Right lobe of liver (tissue), 6 donors: ENCODE measurements around the gene MOB3A. TPM values are rescaled to one million over a fixed set of nuclear protein-coding genes. Genes with fewer than 3 reads are reported as not detected.

ENCODE experiments used
- ATAC-seq, 4 donors: fragments of 200-7000 bp; cut with Tn5 transposase; one replicate each; pipeline ENCODE4 v1.9.1; 2020; ENCODE audit warnings: mild to moderate bottlenecking in 4 of 4, moderate library complexity in 4 of 4
- DNase-seq, 3 donors: peaks; one replicate each; pipeline ENCODE4 v3.0.0-alpha.2; 2020
- H3K27ac ChIP-seq, 3 donors: fragments of 200-600 bp; one replicate each; pipeline ENCODE4 v1.8.0; 2022
- H3K27me3 ChIP-seq, 2 donors: fragments of 200-600 bp; one replicate each; pipeline ENCODE4 v1.8.0; 2022
- H3K36me3 ChIP-seq, 4 donors: fragments of 200-600 bp; sonication (generic) in 1 of 4; one replicate each; pipeline versions ENCODE4 v1.5.1 to v1.8.0; 2017 to 2022; ENCODE audit warnings: control low read depth in 1 of 4
- H3K4me1 ChIP-seq, 4 donors: fragments of 200-600 bp; sonication (generic) in 1 of 4; one replicate each; pipeline versions ENCODE4 v1.5.1 to v1.8.0; 2017 to 2022; ENCODE audit warnings: control low read depth in 1 of 4
- H3K4me3 ChIP-seq, 3 donors: fragments of 200-600 bp; one replicate each; pipeline ENCODE4 v1.8.0; 2022
- H3K9me3 ChIP-seq, 4 donors: fragments of 200-600 bp; sonication (generic) in 1 of 4; one replicate each; pipeline versions ENCODE4 v1.5.1 to v1.8.0; 2017 to 2022; ENCODE audit warnings: control low read depth in 1 of 4
- POLR2A ChIP-seq: fragments of 450-650 bp; IDR thresholded peaks from one replicate; pipeline ENCODE4 v1.6.1; 2017; ENCODE audit warnings: antibody characterized with exemption, mild to moderate bottlenecking
- WGBS: methylation state at CpG from one replicate; pipeline ENCODE4 v1.1.6; 2018; ENCODE audit warnings: low coverage, low lambda C conversion rate; ENCODE audit not compliant: insufficient coverage; ENCODE audit errors: missing lambda C conversion rate; 5-methylcytosine and 5-hydroxymethylcytosine counted together
- intact Hi-C, 2 donors: fragments of 100-400 bp; cut with DNase I; formaldehyde crosslinking; loops; one replicate each; pipeline versions ENCODE4 v1.11.2 to v1.14.1; 2022
- total RNA-seq, 6 experiments: library from RNA; depleted of rRNA in 2 of 6; stranded (reverse); fragments of >200 nt in 2 of 6; fragmentation: NEBNext Ultra II Directional in 3 of 6; extraction: Animal tissue kit (Norgen Biotek cat#: 25700) in 3 of 6; gene quantifications; one replicate each; pipeline versions ENCODE4 v1.1.0 to v1.2.4, GENCODE V29; 2016 to 2023
- TF ChIP-seq, protein P1 (sequence below), 4 donors: fragments of 200-600 bp in 3 of 4; fragments of 450-650 bp in 1 of 4; IDR thresholded peaks; one replicate each; pipeline versions ENCODE4 v1.5.1 to v1.8.0; 2016 to 2022; ENCODE audit warnings: antibody characterized with exemption in 4 of 4, mild to moderate bottlenecking in 2 of 4
- donor health status: DM: no; HTN: yes; CAD: no.
- donor health status: DM: no; HTN: no; CAD: no.
- donor health status: DM: no; HTN: no; CAD: no.
- donor health status: DM: no; HTN: yes; CAD: no.
- donor health status: DM: no; HTN: yes; CAD: no.

MOB3A gene
- total RNA-seq, 6 experiments from 2014 or later: 8.3 to 13.8 (median 10.8) TPM

DNA sequence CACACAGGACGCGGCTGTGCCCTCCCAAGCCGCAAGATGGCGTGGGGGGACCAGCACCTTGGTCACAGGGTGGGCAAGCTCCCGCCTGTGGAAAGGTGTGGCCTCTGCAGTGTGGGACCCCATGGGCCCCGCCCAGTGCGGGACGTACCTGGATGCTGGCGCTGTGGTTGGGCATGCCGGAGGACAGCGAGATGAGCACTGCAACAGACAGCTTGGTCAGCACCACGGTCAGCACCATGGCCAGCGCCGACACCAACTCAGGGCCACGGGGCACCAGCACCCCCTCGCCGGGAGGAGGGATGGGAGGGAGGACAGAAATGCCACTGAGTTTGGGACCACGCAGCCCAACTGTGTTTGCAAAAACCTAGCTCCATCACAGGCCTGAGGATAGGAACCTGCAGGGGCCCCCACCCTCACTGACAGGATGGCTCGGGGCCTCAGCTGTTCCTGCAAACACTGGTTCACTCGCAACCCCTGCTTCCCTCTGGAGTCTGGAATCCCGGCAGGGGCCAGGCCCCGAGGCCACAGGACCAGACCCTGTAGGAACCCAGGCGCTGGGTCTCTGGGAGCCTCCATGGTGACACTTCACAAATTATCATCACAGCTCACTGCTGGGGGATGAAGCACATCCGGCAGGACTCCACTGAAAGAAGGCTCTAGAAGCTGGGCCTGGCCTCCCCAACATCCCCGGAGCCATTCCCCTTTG, 27.7 kb upstream of the MOB3A start:
- Histone ChIP-seq H3K36me3 (peaks cover 0 to 67% (median 38%) of the 10 kb centered on the region in 4 donors), H3K4me1 (no peaks in the 10 kb centered on the region), H3K27ac (no peak overlapping the region), H3K27me3 (no peaks in the 10 kb centered on the region), H3K4me3 (no peak overlapping the region), H3K9me3 (no peaks in the 10 kb centered on the region)
- WGBS: 64% methylated on average over 2 of the region's 25 CpGs
- ATAC-seq (peak in 3 of 4 donors; percentile 12 to 27 (median 14)), DNase-seq (peak in 1 of 3 donors; percentile 23)
- TF ChIP-seq POLR2A: no peak
- TF ChIP-seq, protein P1, sequence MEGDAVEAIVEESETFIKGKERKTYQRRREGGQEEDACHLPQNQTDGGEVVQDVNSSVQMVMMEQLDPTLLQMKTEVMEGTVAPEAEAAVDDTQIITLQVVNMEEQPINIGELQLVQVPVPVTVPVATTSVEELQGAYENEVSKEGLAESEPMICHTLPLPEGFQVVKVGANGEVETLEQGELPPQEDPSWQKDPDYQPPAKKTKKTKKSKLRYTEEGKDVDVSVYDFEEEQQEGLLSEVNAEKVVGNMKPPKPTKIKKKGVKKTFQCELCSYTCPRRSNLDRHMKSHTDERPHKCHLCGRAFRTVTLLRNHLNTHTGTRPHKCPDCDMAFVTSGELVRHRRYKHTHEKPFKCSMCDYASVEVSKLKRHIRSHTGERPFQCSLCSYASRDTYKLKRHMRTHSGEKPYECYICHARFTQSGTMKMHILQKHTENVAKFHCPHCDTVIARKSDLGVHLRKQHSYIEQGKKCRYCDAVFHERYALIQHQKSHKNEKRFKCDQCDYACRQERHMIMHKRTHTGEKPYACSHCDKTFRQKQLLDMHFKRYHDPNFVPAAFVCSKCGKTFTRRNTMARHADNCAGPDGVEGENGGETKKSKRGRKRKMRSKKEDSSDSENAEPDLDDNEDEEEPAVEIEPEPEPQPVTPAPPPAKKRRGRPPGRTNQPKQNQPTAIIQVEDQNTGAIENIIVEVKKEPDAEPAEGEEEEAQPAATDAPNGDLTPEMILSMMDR (IDR thresholded peaks at IDR 0.05): no peak
- intact Hi-C loops: no loop called here

DNA sequence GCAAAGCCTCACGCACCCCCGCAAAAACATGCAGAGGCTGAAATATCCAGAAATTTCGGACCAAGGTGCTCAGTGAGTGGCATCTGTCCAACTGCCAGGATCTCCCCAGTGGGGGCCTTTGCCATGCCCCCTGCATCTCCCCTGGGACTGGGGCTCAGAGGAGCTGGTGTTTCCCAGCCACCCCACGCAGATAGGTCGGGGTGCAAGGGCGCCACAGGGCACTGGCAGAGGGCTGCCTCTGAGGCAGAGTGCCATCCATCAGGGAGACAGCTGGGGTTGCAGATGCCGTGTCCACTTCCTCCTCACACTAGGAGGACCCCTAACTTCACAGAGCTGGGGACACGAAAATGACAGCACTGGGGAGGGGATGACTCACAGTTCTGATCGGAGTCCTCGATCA, 26.9 kb upstream of the MOB3A start:
- TF ChIP-seq, protein P1 (IDR thresholded peaks at IDR 0.05): no peak
- TF ChIP-seq POLR2A: no peak

DNA sequence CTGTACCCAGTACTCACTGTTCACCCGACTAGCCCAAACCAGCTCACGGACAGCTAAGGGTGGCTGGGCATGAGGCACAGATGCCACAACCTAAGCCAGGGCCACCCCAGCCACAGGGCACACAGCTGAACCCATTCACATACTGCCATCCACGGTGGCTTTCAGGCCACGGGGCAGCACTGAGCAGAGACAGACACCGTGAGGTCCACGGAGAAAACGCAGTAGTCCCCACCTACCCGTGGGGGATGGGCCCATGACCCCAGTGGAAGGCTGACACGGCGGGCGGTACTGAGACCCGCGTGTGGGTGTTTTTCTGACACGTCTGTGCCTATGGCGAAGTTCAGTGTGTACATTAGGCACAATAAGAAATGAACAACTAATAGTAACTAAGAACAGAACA, 26.1 kb upstream of the MOB3A start:
- 80% methylated on average over 2 of the region's 15 CpGs for WGBS
- ATAC-seq (no peak), DNase-seq (no peak)
- Histone ChIP-seq H3K27ac (no peak overlapping the region), H3K9me3 (no peaks in the 10 kb centered on the region), H3K4me3 (no peak overlapping the region), H3K27me3 (no peaks in the 10 kb centered on the region), H3K36me3 (peaks cover 0 to 75% (median 45%) of the 10 kb centered on the region in 4 donors), H3K4me1 (no peaks in the 10 kb centered on the region)
- intact Hi-C loops: no loop called here
- TF ChIP-seq, protein P1 (IDR thresholded peaks at IDR 0.05): no peak
- no peak for TF ChIP-seq POLR2A

More for the DNA sequence above, 26.9 kb upstream of the MOB3A start:
- H3K4me1 ChIP-seq: no peaks in the 10 kb centered on the region
- H3K4me3 ChIP-seq: no peak overlapping the region
- intact Hi-C loops: no loop called here
- DNase-seq: no peak
- H3K27ac ChIP-seq: no peak overlapping the region
- H3K9me3 ChIP-seq: no peaks in the 10 kb centered on the region
- H3K27me3 ChIP-seq: no peaks in the 10 kb centered on the region
- 96% methylated on average over 3 of the region's 10 CpGs for WGBS
- no peak for ATAC-seq
- peaks cover 0 to 73% (median 42%) of the 10 kb centered on the region in 4 donors for H3K36me3 ChIP-seq

DNA sequence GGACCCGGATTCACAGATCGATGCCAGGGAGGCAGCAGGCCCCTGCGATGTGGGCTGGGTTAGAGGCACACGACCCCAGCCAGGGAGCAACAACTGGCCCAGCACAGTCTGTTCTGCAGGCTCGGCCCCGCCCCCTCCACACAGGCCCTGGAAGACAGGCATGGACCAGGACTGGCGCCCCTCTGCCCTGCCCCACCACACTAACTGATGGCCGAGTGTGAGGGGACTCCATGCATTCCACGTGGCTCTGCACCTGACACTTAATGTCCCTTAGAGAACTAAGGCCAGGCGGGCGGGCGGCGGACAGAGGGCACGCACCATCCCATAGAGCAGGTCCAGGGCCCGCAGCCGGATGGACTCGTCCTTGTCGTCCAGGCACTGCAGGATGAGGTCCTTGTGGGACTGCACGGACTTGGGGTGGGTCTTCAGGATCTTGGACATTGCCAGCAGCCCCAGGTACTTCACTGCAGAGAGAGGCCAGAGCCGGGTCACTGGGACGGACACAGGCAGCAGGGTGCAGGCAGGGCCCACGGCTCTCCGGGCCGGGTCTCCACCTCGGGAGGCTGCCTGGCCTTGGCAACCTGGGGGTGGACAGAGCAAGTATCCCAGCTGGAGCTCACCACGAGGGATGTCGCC, 25.4 kb upstream of the MOB3A start:
- intact Hi-C loops: no loop called here
- ATAC-seq (peak in 2 of 4 donors; percentile 4 to 9), DNase-seq (no peak)
- H3K36me3 ChIP-seq: peaks cover 0 to 78% (median 51%) of the 10 kb centered on the region in 4 donors
- H3K4me3 ChIP-seq: no peak overlapping the region
- no CpG with 5 or more reads among the region's 27 CpGs for WGBS
- TF ChIP-seq, protein P1 (IDR thresholded peaks at IDR 0.05): no peak
- no peak for TF ChIP-seq POLR2A
- no peaks in the 10 kb centered on the region for H3K27me3 ChIP-seq
- H3K4me1 ChIP-seq: no peaks in the 10 kb centered on the region
- H3K9me3 ChIP-seq: no peaks in the 10 kb centered on the region
- H3K27ac ChIP-seq: no peak overlapping the region
